Esophagus squamous epithelium (tissue), 5 donors: ENCODE results near the gene MON2. TPM values are rescaled to one million over a fixed set of nuclear protein-coding genes. Genes with fewer than 3 reads are reported as not detected.
"Not testable (repeated sequence)": the region's sequence is repeated elsewhere in the genome, so short reads cannot be mapped to it uniquely, and the experiment has no call there.

Experiments used
- DNase-seq: peaks from one replicate; lab custom pipeline; 2025; lab: John Stamatoyannopoulos, UW
- H3K27ac ChIP-seq, 4 donors: fragments of 200-600 bp; sonication (generic); one replicate each; pipeline ENCODE4 v1.5.1; 2016 to 2019; ENCODE audit warnings: mild to moderate bottlenecking in 1 of 4
- H3K27me3 ChIP-seq, 4 donors: fragments of 200-600 bp; sonication (generic); 1 replicate in 3 of 4; 2 replicates in 1 of 4; pipeline versions ENCODE4 v1.5.1 to v1.6.0; 2017 to 2021; ENCODE audit warnings: antibody characterized with exemption in 1 of 4
- H3K36me3 ChIP-seq, 3 donors: fragments of 200-600 bp; sonication (generic); one replicate each; pipeline ENCODE4 v1.5.1; 2016 to 2019
- H3K4me1 ChIP-seq, 3 donors: fragments of 200-600 bp; sonication (generic); one replicate each; pipeline ENCODE4 v1.5.1; 2017 to 2019
- H3K4me3 ChIP-seq, 4 donors: fragments of 200-600 bp; sonication (generic); 1 replicate in 3 of 4; 2 replicates in 1 of 4; pipeline ENCODE4 v1.5.1; 2016 to 2019; ENCODE audit warnings: mild to moderate bottlenecking in 2 of 4, moderate library complexity in 1 of 4
- H3K9me3 ChIP-seq, 3 donors: fragments of 200-600 bp; sonication (generic); one replicate each; pipeline ENCODE4 v1.5.1; 2016 to 2019
- CTCF ChIP-seq, 6 experiments: fragments of 450-650 bp in 4 of 6; fragments of 200-600 bp in 2 of 6; sonication (generic) in 2 of 6; IDR thresholded peaks; one replicate each; pipeline ENCODE4 v1.5.1; 2016 to 2019; ENCODE audit warnings: antibody characterized with exemption in 6 of 6, mild to moderate bottlenecking in 4 of 6, moderate library complexity in 4 of 6
- POLR2A ChIP-seq, 4 donors: fragments of 450-650 bp; IDR thresholded peaks; one replicate each; pipeline ENCODE4 v1.6.1; 2017; ENCODE audit warnings: antibody characterized with exemption in 4 of 4, mild to moderate bottlenecking in 4 of 4, moderate library complexity in 3 of 4
- WGBS, 2 donors: methylation state at CpG; one replicate each; pipeline ENCODE4 v1.1.5; 2018; 5-methylcytosine and 5-hydroxymethylcytosine counted together
- intact Hi-C: fragments of 100-400 bp; cut with DNase I; formaldehyde crosslinking; loops from one replicate; pipeline ENCODE4 v1.15.0; 2022
- total RNA-seq, 4 donors: library from RNA; depleted of rRNA; stranded (reverse); fragments of >200 nt; gene quantifications; one replicate each; pipeline ENCODE4 v1.1.0, GENCODE V29; 2016
- donor health status: DM: yes; HTN: yes; CAD: no.

Gene MON2
- total RNA-seq, 4 donors from 2014 or later, result 29.6 to 61.4 (median 41.9) TPM

GRCh38 chr12:62542814-62543213 lies 76.2 kb downstream of the MON2 start:
- TF ChIP-seq POLR2A (IDR thresholded peaks at IDR 0.05) (no peak), CTCF (IDR thresholded peaks at IDR 0.05) (no peak)
- no peaks in the 10 kb centered on the region for H3K27me3 ChIP-seq
- no peaks in the 10 kb centered on the region for H3K9me3 ChIP-seq
- H3K36me3 ChIP-seq, result peaks cover 0 to 95% (median 0%) of the 10 kb centered on the region in 3 donors
- H3K4me3 ChIP-seq, result no peak overlapping the region
- WGBS, 2 donors, result 93 to 94% methylated on average over 1 of the region's 1 CpG
- H3K4me1 ChIP-seq, result peaks cover 0 to 3% (median 0%) of the 10 kb centered on the region in 3 donors
- no peak overlapping the region for H3K27ac ChIP-seq
- intact Hi-C loops, result no loop called here
- DNase-seq, result no peak

GRCh38 chr12:62543324-62543723 lies 76.7 kb downstream of the MON2 start:
- H3K9me3 ChIP-seq, result no peaks in the 10 kb centered on the region
- WGBS, 2 donors, result 97 to 98% methylated on average over 5 of the region's 5 CpGs
- no peaks in the 10 kb centered on the region for H3K27me3 ChIP-seq
- TF ChIP-seq CTCF (IDR thresholded peaks at IDR 0.05) (no peak), POLR2A (IDR thresholded peaks at IDR 0.05) (no peak)
- no peak for DNase-seq
- no peaks in the 10 kb centered on the region for H3K4me1 ChIP-seq
- peaks cover 0 to 95% (median 0%) of the 10 kb centered on the region in 3 donors for H3K36me3 ChIP-seq
- no peak overlapping the region for H3K4me3 ChIP-seq
- H3K27ac ChIP-seq, result no peak overlapping the region
- intact Hi-C loops, result no loop called here

- Histone ChIP-seq H3K4me1 (no peaks in the 10 kb centered on the region), H3K9me3 (no peaks in the 10 kb centered on the region), H3K27ac (no peak overlapping the region), H3K4me3 (no peak overlapping the region), H3K27me3 (no peaks in the 10 kb centered on the region), H3K36me3 (peaks cover 0 to 95% (median 0%) of the 10 kb centered on the region in 3 donors)
- WGBS, 2 donors, result 77 to 81% methylated on average over 3 of the region's 3 CpGs
- intact Hi-C loops, result no loop called here
- DNase-seq, result no peak
- TF ChIP-seq POLR2A (IDR thresholded peaks at IDR 0.05) (no peak), CTCF (IDR thresholded peaks at IDR 0.05) (no peak)
Observed at GRCh38 chr12:62543741-62544140, 77.1 kb downstream of the MON2 start.

- DNase-seq, result no peak
- H3K27me3 ChIP-seq, result no peaks in the 10 kb centered on the region
- intact Hi-C loops, result no loop called here
- WGBS, 2 donors, result 89 to 94% methylated on average over 5 of the region's 5 CpGs
- no peaks in the 10 kb centered on the region for H3K9me3 ChIP-seq
- H3K36me3 ChIP-seq, result peaks cover 4 to 98% (median 13%) of the 10 kb centered on the region in 3 donors
- H3K4me3 ChIP-seq, result no peak overlapping the region
- H3K4me1 ChIP-seq, result no peaks in the 10 kb centered on the region
- H3K27ac ChIP-seq, result no peak overlapping the region
- TF ChIP-seq CTCF (IDR thresholded peaks at IDR 0.05) (no peak), POLR2A (IDR thresholded peaks at IDR 0.05) (no peak)
Observed at GRCh38 chr12:62552906-62553556, 86.4 kb downstream of the MON2 start.

GRCh38 chr12:62559366-62559765 lies 92.7 kb downstream of the MON2 start:
- 100% methylated on average over 1 of the region's 1 CpG for WGBS, 2 donors
- peaks cover 4 to 70% (median 17%) of the 10 kb centered on the region in 3 donors for H3K36me3 ChIP-seq

More at GRCh38 chr12:62559366-62559765, 92.7 kb downstream of the MON2 start:
- H3K4me1 ChIP-seq, H3K9me3 ChIP-seq, intact Hi-C loops, H3K27ac ChIP-seq, H3K4me3 ChIP-seq, DNase-seq, H3K27me3 ChIP-seq: not testable (repeated sequence)
